ENCODE measurements around the gene PRKCA. TPM values are rescaled to one million over a fixed set of nuclear protein-coding genes. Genes with fewer than 3 reads are reported as not detected.
A peak's percentile ranks its signal among the peaks of the same experiment; 100 is the strongest.

Gene PRKCA
- total RNA-seq, 1 experiment from 2014 or later: 29.5 TPM

DNA sequence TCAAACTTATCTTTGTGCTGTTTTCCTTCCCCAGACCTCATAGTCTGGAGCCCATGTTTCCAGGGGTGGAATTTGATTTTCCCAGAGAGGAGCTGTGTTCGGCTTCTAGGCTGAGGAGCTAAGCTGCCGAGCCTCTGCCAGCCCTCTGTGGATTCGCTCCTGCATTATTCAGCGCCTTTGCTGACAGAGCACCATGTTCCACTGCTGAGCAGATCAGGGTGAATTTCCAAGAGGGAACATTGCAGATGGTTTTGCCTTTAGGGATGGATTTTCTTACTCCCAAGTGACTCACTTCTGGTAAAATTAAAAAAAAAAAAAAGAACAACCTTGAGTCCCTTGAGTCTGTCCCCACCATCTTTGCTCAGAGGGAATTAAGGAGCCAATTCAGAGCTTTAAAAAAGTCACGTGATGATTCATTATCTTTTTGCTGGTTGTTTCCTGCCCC lies 229.5 kb downstream of the PRKCA start:
- H3K4me3 Mint-ChIP-seq: no peak overlapping the region
- no peak for DNase-seq (ENCODE audit: low spot score)
- H3K27ac Mint-ChIP-seq: peak overlapping the region; percentile 18; the same call in 1 of the 2 replicates
- TF ChIP-seq, protein P1, sequence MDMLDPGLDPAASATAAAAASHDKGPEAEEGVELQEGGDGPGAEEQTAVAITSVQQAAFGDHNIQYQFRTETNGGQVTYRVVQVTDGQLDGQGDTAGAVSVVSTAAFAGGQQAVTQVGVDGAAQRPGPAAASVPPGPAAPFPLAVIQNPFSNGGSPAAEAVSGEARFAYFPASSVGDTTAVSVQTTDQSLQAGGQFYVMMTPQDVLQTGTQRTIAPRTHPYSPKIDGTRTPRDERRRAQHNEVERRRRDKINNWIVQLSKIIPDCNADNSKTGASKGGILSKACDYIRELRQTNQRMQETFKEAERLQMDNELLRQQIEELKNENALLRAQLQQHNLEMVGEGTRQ (CRISPR knock-in tag; IDR thresholded peaks at IDR 0.05): no peak
- TF ChIP-seq, protein P2, sequence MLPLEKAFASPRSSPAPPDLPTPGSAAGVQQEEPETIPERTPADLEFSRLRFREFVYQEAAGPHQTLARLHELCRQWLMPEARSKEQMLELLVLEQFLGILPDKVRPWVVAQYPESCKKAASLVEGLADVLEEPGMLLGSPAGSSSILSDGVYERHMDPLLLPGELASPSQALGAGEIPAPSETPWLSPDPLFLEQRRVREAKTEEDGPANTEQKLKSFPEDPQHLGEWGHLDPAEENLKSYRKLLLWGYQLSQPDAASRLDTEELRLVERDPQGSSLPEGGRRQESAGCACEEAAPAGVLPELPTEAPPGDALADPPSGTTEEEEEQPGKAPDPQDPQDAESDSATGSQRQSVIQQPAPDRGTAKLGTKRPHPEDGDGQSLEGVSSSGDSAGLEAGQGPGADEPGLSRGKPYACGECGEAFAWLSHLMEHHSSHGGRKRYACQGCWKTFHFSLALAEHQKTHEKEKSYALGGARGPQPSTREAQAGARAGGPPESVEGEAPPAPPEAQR (CRISPR knock-in tag; IDR thresholded peaks at IDR 0.05): no peak
- H3K9me3 Mint-ChIP-seq: no peaks in the 10 kb centered on the region
- H3K4me1 Mint-ChIP-seq: peaks cover 53% of the 10 kb centered on the region
- ChIA-PET CTCF (interaction anchor here (0.7 to 1.4 kb wide), 3 partner anchors 9 to 178 kb away, joined by 3 to 4 read pairs (median 3); no protein-coding TSS in a partner anchor), POLR2A (no interaction called here)
- ATAC-seq: no peak
- no peaks in the 10 kb centered on the region for H3K36me3 Mint-ChIP-seq
- H3K27me3 Mint-ChIP-seq (ENCODE audit: low read depth): no peaks in the 10 kb centered on the region

DNA sequence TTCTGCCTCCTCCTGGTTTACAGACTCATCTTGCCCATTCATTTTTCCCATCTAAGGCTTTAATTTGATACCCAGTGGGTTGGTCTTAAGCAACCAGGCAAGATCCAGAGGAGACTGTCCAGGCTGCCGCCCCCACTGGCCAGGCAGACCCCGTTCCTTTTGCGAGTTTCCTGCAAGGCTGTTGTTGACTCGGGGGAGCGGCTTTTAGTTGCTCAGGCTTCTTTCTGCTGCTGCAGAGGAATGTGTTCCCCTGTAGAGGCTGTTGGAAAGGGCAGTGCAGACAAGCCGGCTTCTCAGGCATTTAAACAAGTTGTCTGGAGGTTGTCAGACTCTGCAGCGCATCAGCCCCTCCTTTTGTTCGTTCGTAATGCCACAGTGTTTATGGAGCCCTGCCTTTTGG lies 231.2 kb downstream of the PRKCA start:
- H3K27ac Mint-ChIP-seq: peak overlapping the region; percentile 73
- H3K27me3 Mint-ChIP-seq (ENCODE audit: low read depth): no peaks in the 10 kb centered on the region
- H3K4me1 Mint-ChIP-seq: peaks cover 57% of the 10 kb centered on the region
- POLR2A ChIA-PET: no interaction called here
- ATAC-seq: peak; percentile 86
- TF ChIP-seq GTF2I (CRISPR knock-in tag; conservative IDR thresholded peaks at IDR 0.05): no peak
- TF ChIP-seq, protein P3, sequence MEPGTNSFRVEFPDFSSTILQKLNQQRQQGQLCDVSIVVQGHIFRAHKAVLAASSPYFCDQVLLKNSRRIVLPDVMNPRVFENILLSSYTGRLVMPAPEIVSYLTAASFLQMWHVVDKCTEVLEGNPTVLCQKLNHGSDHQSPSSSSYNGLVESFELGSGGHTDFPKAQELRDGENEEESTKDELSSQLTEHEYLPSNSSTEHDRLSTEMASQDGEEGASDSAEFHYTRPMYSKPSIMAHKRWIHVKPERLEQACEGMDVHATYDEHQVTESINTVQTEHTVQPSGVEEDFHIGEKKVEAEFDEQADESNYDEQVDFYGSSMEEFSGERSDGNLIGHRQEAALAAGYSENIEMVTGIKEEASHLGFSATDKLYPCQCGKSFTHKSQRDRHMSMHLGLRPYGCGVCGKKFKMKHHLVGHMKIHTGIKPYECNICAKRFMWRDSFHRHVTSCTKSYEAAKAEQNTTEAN (CRISPR knock-in tag; IDR thresholded peaks at IDR 0.05): no peak
- TF ChIP-seq, protein P4, sequence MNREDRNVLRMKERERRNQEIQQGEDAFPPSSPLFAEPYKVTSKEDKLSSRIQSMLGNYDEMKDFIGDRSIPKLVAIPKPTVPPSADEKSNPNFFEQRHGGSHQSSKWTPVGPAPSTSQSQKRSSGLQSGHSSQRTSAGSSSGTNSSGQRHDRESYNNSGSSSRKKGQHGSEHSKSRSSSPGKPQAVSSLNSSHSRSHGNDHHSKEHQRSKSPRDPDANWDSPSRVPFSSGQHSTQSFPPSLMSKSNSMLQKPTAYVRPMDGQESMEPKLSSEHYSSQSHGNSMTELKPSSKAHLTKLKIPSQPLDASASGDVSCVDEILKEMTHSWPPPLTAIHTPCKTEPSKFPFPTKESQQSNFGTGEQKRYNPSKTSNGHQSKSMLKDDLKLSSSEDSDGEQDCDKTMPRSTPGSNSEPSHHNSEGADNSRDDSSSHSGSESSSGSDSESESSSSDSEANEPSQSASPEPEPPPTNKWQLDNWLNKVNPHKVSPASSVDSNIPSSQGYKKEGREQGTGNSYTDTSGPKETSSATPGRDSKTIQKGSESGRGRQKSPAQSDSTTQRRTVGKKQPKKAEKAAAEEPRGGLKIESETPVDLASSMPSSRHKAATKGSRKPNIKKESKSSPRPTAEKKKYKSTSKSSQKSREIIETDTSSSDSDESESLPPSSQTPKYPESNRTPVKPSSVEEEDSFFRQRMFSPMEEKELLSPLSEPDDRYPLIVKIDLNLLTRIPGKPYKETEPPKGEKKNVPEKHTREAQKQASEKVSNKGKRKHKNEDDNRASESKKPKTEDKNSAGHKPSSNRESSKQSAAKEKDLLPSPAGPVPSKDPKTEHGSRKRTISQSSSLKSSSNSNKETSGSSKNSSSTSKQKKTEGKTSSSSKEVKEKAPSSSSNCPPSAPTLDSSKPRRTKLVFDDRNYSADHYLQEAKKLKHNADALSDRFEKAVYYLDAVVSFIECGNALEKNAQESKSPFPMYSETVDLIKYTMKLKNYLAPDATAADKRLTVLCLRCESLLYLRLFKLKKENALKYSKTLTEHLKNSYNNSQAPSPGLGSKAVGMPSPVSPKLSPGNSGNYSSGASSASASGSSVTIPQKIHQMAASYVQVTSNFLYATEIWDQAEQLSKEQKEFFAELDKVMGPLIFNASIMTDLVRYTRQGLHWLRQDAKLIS (CRISPR knock-in tag; IDR thresholded peaks at IDR 0.05; ENCODE audit: borderline replicate concordance): no peak
- TF ChIP-seq, protein P5, sequence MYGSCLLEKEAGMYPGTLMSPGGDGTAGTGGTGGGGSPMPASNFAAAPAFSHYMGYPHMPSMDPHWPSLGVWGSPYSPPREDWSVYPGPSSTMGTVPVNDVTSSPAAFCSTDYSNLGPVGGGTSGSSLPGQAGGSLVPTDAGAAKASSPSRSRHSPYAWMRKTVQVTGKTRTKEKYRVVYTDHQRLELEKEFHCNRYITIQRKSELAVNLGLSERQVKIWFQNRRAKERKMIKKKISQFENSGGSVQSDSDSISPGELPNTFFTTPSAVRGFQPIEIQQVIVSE (CRISPR knock-in tag; IDR thresholded peaks at IDR 0.05; ENCODE audit: borderline replicate concordance): no peak
- TF ChIP-seq IRF2 (CRISPR knock-in tag; IDR thresholded peaks at IDR 0.05; ENCODE audit: borderline replicate concordance, low read depth): no peak
- no peak for TF ChIP-seq ZNF121 (CRISPR knock-in tag; IDR thresholded peaks at IDR 0.05)
- TF ChIP-seq RELA (CRISPR knock-in tag; IDR thresholded peaks at IDR 0.05; ENCODE audit: borderline replicate concordance): no peak
- TF ChIP-seq, protein P2 (CRISPR knock-in tag; IDR thresholded peaks at IDR 0.05): no peak
- TF ChIP-seq ATF1 (CRISPR knock-in tag; IDR thresholded peaks at IDR 0.05): no peak
- TF ChIP-seq, protein P6, sequence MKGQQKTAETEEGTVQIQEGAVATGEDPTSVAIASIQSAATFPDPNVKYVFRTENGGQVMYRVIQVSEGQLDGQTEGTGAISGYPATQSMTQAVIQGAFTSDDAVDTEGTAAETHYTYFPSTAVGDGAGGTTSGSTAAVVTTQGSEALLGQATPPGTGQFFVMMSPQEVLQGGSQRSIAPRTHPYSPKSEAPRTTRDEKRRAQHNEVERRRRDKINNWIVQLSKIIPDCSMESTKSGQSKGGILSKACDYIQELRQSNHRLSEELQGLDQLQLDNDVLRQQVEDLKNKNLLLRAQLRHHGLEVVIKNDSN (CRISPR knock-in tag; IDR thresholded peaks at IDR 0.05): no peak
- TF ChIP-seq, protein P7, sequence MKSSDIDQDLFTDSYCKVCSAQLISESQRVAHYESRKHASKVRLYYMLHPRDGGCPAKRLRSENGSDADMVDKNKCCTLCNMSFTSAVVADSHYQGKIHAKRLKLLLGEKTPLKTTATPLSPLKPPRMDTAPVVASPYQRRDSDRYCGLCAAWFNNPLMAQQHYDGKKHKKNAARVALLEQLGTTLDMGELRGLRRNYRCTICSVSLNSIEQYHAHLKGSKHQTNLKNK (CRISPR knock-in tag; IDR thresholded peaks at IDR 0.05): no peak
- no peak for TF ChIP-seq SMAD3 (CRISPR knock-in tag; IDR thresholded peaks at IDR 0.05; ENCODE audit: borderline replicate concordance)
- TF ChIP-seq FOXP1 (CRISPR knock-in tag; IDR thresholded peaks at IDR 0.05; ENCODE audit: borderline replicate concordance): no peak
- TF ChIP-seq TEAD4 (CRISPR knock-in tag; IDR thresholded peaks at IDR 0.05): no peak
- TF ChIP-seq NFYB (CRISPR knock-in tag; conservative IDR thresholded peaks at IDR 0.05; ENCODE audit: low read depth): no peak
- TF ChIP-seq MYBL2 (CRISPR knock-in tag; IDR thresholded peaks at IDR 0.05): no peak
- TF ChIP-seq, protein P8, sequence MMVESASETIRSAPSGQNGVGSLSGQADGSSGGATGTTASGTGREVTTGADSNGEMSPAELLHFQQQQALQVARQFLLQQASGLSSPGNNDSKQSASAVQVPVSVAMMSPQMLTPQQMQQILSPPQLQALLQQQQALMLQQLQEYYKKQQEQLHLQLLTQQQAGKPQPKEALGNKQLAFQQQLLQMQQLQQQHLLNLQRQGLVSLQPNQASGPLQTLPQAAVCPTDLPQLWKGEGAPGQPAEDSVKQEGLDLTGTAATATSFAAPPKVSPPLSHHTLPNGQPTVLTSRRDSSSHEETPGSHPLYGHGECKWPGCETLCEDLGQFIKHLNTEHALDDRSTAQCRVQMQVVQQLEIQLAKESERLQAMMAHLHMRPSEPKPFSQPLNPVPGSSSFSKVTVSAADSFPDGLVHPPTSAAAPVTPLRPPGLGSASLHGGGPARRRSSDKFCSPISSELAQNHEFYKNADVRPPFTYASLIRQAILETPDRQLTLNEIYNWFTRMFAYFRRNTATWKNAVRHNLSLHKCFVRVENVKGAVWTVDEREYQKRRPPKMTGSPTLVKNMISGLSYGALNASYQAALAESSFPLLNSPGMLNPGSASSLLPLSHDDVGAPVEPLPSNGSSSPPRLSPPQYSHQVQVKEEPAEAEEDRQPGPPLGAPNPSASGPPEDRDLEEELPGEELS (CRISPR knock-in tag; IDR thresholded peaks at IDR 0.05): no peak
- no peaks in the 10 kb centered on the region for H3K36me3 Mint-ChIP-seq
- CTCF ChIA-PET: interaction anchor here (0.6 to 0.9 kb wide), 2 partner anchors 33 to 256 kb away, joined by 3 read pairs; no protein-coding TSS in a partner anchor
- H3K4me3 Mint-ChIP-seq: no peak overlapping the region
- peak; percentile 50 for DNase-seq (ENCODE audit: low spot score)
- H3K9me3 Mint-ChIP-seq: no peaks in the 10 kb centered on the region

All from WTC11 (cell line).